ENCODE data around the gene JARID2. TPM values are rescaled to one million over a fixed set of nuclear protein-coding genes. Genes with fewer than 3 reads are reported as not detected.

The JARID2 gene
- total and polyA plus RNA-seq, 4 donors: 3.8 to 14.8 (median 12.0) TPM

DNA sequence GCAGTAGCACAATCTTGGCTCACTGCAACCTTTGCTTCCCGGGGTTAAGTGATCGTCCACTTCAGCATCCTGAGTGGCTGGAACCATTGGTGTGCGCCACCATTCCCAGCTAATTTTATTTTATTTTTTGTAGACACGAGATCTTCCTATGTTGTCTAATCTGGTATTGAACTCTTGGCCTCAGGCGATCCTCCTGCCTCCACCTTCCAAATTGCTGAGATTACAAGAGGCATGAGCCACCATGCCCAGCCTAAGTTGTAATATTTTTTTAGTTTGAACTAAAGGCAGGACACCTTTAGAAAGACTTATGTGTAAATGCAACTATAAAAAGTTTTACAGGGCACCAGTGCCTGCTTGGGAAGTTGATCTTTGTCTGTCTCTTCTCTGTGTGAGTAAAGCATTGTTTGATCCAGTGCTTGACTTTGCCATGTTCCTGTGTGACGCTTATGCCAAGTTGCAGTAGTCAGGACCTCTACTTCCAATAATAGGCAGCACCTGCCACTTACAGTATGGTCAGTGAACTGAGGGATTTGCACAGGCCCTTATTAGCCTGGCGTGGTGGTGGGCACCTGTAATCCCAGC, 46.9 kb downstream of the JARID2 start:
- no peak for DNase-seq
- Histone ChIP-seq H3K9me3 (ENCODE audit: control insufficient read depth in 4 of 4, insufficient read depth in 3 of 4, low read length in 3 of 4) (peaks cover 0 to 3% (median 0%) of the 10 kb centered on the region in 4 donors), H3K36me3 (ENCODE audit: control insufficient read depth in 4 of 4, insufficient read depth in 4 of 4, low read length in 4 of 4) (no peaks in the 10 kb centered on the region), H3K9ac (ENCODE audit: insufficient read depth in 1 of 2, low read length in 2 of 2) (no peak overlapping the region), H3K4me3 (no peak overlapping the region), H3K4me1 (ENCODE audit: control insufficient read depth in 5 of 5, insufficient read depth in 5 of 5, low read length in 5 of 5) (peaks cover 3 to 13% (median 10%) of the 10 kb centered on the region in 5 donors), H3K27ac (ENCODE audit: low read depth in 1 of 2, low read length in 1 of 2) (no peak overlapping the region), H3K27me3 (ENCODE audit: control insufficient read depth in 3 of 3, insufficient read depth in 3 of 3, low read length in 2 of 3) (no peaks in the 10 kb centered on the region)
- WGBS, 2 donors: 89 to 92% methylated on average over 7 of the region's 7 CpGs
- TF ChIP-seq, protein P1, sequence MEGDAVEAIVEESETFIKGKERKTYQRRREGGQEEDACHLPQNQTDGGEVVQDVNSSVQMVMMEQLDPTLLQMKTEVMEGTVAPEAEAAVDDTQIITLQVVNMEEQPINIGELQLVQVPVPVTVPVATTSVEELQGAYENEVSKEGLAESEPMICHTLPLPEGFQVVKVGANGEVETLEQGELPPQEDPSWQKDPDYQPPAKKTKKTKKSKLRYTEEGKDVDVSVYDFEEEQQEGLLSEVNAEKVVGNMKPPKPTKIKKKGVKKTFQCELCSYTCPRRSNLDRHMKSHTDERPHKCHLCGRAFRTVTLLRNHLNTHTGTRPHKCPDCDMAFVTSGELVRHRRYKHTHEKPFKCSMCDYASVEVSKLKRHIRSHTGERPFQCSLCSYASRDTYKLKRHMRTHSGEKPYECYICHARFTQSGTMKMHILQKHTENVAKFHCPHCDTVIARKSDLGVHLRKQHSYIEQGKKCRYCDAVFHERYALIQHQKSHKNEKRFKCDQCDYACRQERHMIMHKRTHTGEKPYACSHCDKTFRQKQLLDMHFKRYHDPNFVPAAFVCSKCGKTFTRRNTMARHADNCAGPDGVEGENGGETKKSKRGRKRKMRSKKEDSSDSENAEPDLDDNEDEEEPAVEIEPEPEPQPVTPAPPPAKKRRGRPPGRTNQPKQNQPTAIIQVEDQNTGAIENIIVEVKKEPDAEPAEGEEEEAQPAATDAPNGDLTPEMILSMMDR (IDR thresholded peaks at IDR 0.05; ENCODE audit: control extremely low read depth, extremely low read depth): no peak
- ATAC-seq (ENCODE audit: insufficient read depth, low FRiP score): no peak

DNA sequence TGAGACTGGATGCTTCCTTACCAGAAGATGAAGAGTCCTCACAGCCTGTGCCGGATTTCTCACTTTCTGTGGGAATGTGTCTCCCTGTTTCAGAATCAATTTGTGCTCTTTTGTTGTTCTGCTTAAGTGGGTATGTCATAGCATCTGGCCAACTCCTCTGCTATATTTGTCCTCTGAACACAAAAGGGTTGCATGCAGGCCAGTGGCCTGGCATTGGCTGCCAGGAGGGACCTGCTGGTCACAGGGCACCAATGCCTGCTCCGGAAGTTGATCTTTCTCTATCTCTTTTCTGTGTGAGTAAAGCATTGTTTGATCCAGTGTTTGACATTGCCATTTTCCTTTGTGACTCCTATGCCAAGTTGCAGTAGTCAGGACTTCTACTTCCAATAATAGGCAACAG, 47.8 kb downstream of the JARID2 start:
- Histone ChIP-seq H3K9ac (ENCODE audit: insufficient read depth in 1 of 2, low read length in 2 of 2) (no peak overlapping the region), H3K4me1 (ENCODE audit: control insufficient read depth in 5 of 5, insufficient read depth in 5 of 5, low read length in 5 of 5) (peaks cover 3 to 10% (median 10%) of the 10 kb centered on the region in 5 donors), H3K9me3 (ENCODE audit: control insufficient read depth in 4 of 4, insufficient read depth in 3 of 4, low read length in 3 of 4) (peaks cover 0 to 3% (median 0%) of the 10 kb centered on the region in 4 donors), H3K36me3 (ENCODE audit: control insufficient read depth in 4 of 4, insufficient read depth in 4 of 4, low read length in 4 of 4) (no peaks in the 10 kb centered on the region), H3K4me3 (no peak overlapping the region), H3K27me3 (ENCODE audit: control insufficient read depth in 3 of 3, insufficient read depth in 3 of 3, low read length in 2 of 3) (no peaks in the 10 kb centered on the region), H3K27ac (ENCODE audit: low read depth in 1 of 2, low read length in 1 of 2) (no peak overlapping the region)
- WGBS, 2 donors: 77 to 79% methylated on average over 2 of the region's 2 CpGs
- no peak for DNase-seq
- no peak for ATAC-seq (ENCODE audit: insufficient read depth, low FRiP score)
- TF ChIP-seq, protein P1 (IDR thresholded peaks at IDR 0.05; ENCODE audit: control extremely low read depth, extremely low read depth): no peak

DNA sequence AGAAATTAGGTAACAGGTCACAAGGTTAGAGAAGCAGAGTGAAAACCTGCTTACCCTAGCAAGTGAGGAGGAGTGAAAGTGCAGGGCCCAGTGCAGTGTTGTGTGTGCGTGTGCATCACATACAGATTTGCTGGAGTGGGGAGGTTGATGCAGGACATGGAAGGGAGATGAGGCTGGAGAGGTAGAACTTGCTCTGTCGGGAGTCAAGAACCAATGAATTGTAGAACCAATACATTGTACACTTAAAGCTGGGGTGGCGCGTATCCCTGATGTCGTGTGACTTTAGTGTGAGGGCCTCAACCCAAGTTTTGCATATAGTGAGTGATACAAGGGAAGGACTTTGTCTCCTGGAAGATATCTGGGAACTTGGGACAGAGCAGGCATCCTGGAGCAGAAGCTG, 48.6 kb downstream of the JARID2 start:
- DNase-seq (no peak), ATAC-seq (ENCODE audit: insufficient read depth, low FRiP score) (no peak)
- Histone ChIP-seq H3K4me3 (no peak overlapping the region), H3K27ac (ENCODE audit: low read depth in 1 of 2, low read length in 1 of 2) (no peak overlapping the region), H3K9ac (ENCODE audit: insufficient read depth in 1 of 2, low read length in 2 of 2) (no peak overlapping the region), H3K4me1 (ENCODE audit: control insufficient read depth in 5 of 5, insufficient read depth in 5 of 5, low read length in 5 of 5) (peaks cover 3 to 13% (median 8%) of the 10 kb centered on the region in 5 donors), H3K9me3 (ENCODE audit: control insufficient read depth in 4 of 4, insufficient read depth in 3 of 4, low read length in 3 of 4) (peaks cover 0 to 3% (median 0%) of the 10 kb centered on the region in 4 donors), H3K27me3 (ENCODE audit: control insufficient read depth in 3 of 3, insufficient read depth in 3 of 3, low read length in 2 of 3) (no peaks in the 10 kb centered on the region), H3K36me3 (ENCODE audit: control insufficient read depth in 4 of 4, insufficient read depth in 4 of 4, low read length in 4 of 4) (no peaks in the 10 kb centered on the region)
- TF ChIP-seq, protein P1 (IDR thresholded peaks at IDR 0.05; ENCODE audit: control extremely low read depth, extremely low read depth): no peak
- 95 to 97% methylated on average over 5 of the region's 5 CpGs for WGBS, 2 donors

DNA sequence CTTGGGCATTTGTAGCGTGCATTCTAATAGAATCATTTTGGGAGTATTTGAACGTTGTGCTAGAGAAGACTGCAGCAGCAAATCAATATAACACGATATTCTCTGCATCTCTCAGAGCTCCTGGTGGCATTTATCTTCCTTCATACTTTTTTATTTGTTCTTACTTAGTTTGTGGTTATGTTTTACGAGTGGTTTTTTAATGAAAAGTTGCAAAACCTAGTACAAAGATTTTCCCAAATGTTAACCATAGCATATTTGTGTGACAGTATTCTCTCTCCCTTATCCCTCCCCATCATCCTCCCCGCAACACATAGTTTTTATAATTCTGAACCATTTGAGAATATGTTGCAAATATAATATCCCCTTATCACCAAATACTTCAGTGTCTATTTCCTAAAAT, 50.4 kb downstream of the JARID2 start:
- no peak overlapping the region for H3K4me3 ChIP-seq
- 49 to 67% methylated on average over 5 of the region's 5 CpGs for WGBS, 2 donors
- H3K4me1 ChIP-seq (ENCODE audit: control insufficient read depth in 5 of 5, insufficient read depth in 5 of 5, low read length in 5 of 5): peaks cover 3 to 27% (median 9%) of the 10 kb centered on the region in 5 donors
- ATAC-seq (ENCODE audit: insufficient read depth, low FRiP score): no peak
- no peak overlapping the region for H3K9ac ChIP-seq (ENCODE audit: insufficient read depth in 1 of 2, low read length in 2 of 2)
- H3K36me3 ChIP-seq (ENCODE audit: control insufficient read depth in 4 of 4, insufficient read depth in 4 of 4, low read length in 4 of 4): no peaks in the 10 kb centered on the region
- H3K27ac ChIP-seq (ENCODE audit: low read depth in 1 of 2, low read length in 1 of 2): no peak overlapping the region
- DNase-seq: no peak
- TF ChIP-seq, protein P1 (IDR thresholded peaks at IDR 0.05; ENCODE audit: control extremely low read depth, extremely low read depth): no peak
- H3K9me3 ChIP-seq (ENCODE audit: control insufficient read depth in 4 of 4, insufficient read depth in 3 of 4, low read length in 3 of 4): no peaks in the 10 kb centered on the region
- no peaks in the 10 kb centered on the region for H3K27me3 ChIP-seq (ENCODE audit: control insufficient read depth in 3 of 3, insufficient read depth in 3 of 3, low read length in 2 of 3)
